ENCODE data around the gene AAGAB. TPM values are rescaled to one million over a fixed set of nuclear protein-coding genes. Genes with fewer than 3 reads are reported as not detected.

The AAGAB gene
- total RNA-seq, 2 experiments from 2014 or later: 42.6 to 51.2 TPM

GRCh38 chr15:67202991-67203390 is 51.5 kb downstream of the AAGAB start:
- Mint-ChIP-seq H3K4me3 (no peak overlapping the region), H3K27me3 (no peaks in the 10 kb centered on the region), H3K36me3 (ENCODE audit: low read depth) (peaks cover 50% of the 10 kb centered on the region), H3K9me3 (no peaks in the 10 kb centered on the region), H3K27ac (no peak overlapping the region), H3K4me1 (ENCODE audit: low read depth) (peaks cover 5% of the 10 kb centered on the region)
- POLR2A ChIA-PET: no interaction called here
- no peak for DNase-seq
- CTCF ChIA-PET: interaction anchor here (1.3 kb wide), 1 partner anchor 64 kb away, joined by 3 read pairs; no protein-coding TSS in a partner anchor
- intact Hi-C loops (cut with micrococcal nuclease): no loop called here
- no peak for TF ChIP-seq CTCF (IDR thresholded peaks at IDR 0.05)
- ATAC-seq: no peak

GRCh38 chr15:67202091-67202490 is 52.4 kb downstream of the AAGAB start:
- H3K27me3 Mint-ChIP-seq: no peaks in the 10 kb centered on the region
- ChIA-PET POLR2A (interaction anchor here (0.5 kb wide), 1 partner anchor 34 kb away, joined by 3 read pairs; no protein-coding TSS in a partner anchor), CTCF (interaction anchor here (1.3 to 1.6 kb wide), 2 partner anchors 63 to 102 kb away, joined by 3 to 5 read pairs; no protein-coding TSS in a partner anchor)
- ATAC-seq: no peak
- no peak overlapping the region for H3K4me3 Mint-ChIP-seq
- no peak for DNase-seq
- intact Hi-C loops (cut with micrococcal nuclease): no loop called here
- no peak overlapping the region for H3K27ac Mint-ChIP-seq
- no peak for TF ChIP-seq CTCF (IDR thresholded peaks at IDR 0.05)
- no peaks in the 10 kb centered on the region for H3K9me3 Mint-ChIP-seq
- peaks cover 5% of the 10 kb centered on the region for H3K4me1 Mint-ChIP-seq (ENCODE audit: low read depth)
- peaks cover 47% of the 10 kb centered on the region for H3K36me3 Mint-ChIP-seq (ENCODE audit: low read depth)

GRCh38 chr15:67201136-67201535 is 53.3 kb downstream of the AAGAB start:
- H3K36me3 Mint-ChIP-seq (ENCODE audit: low read depth): peaks cover 54% of the 10 kb centered on the region
- intact Hi-C loops (cut with micrococcal nuclease): no loop called here
- POLR2A ChIA-PET: no interaction called here

GRCh38 chr15:67199881-67200763 is 54.3 kb downstream of the AAGAB start:
- peaks cover 5% of the 10 kb centered on the region for H3K4me1 Mint-ChIP-seq (ENCODE audit: low read depth)
- CTCF ChIA-PET: interaction anchor here (1.2 to 1.5 kb wide), 3 partner anchors 9 to 253 kb away, joined by 3 to 4 read pairs (median 3); no protein-coding TSS in a partner anchor
- peaks cover 49% of the 10 kb centered on the region for H3K36me3 Mint-ChIP-seq (ENCODE audit: low read depth)
- H3K27ac Mint-ChIP-seq: no peak overlapping the region
- no peak overlapping the region for H3K4me3 Mint-ChIP-seq
- no peaks in the 10 kb centered on the region for H3K27me3 Mint-ChIP-seq
- H3K9me3 Mint-ChIP-seq: no peaks in the 10 kb centered on the region
- POLR2A ChIA-PET: interaction anchor here (0.9 kb wide), 1 partner anchor 19 kb away, joined by 3 read pairs; no protein-coding TSS in a partner anchor
- DNase-seq: no peak
- intact Hi-C loops (cut with micrococcal nuclease): no loop called here
- ATAC-seq: no peak
- no peak for TF ChIP-seq CTCF (IDR thresholded peaks at IDR 0.05)

More at GRCh38 chr15:67201136-67201535, 53.3 kb downstream of the AAGAB start:
- ATAC-seq (no peak), DNase-seq (no peak)
- CTCF ChIA-PET: interaction anchor here (1.2 to 1.6 kb wide), 2 partner anchors 103 to 254 kb away, joined by 4 to 5 read pairs; no protein-coding TSS in a partner anchor
- Mint-ChIP-seq H3K27me3 (no peaks in the 10 kb centered on the region), H3K4me1 (ENCODE audit: low read depth) (peaks cover 5% of the 10 kb centered on the region), H3K4me3 (no peak overlapping the region), H3K27ac (no peak overlapping the region), H3K9me3 (no peaks in the 10 kb centered on the region)
- no peak for TF ChIP-seq CTCF (IDR thresholded peaks at IDR 0.05)

- Mint-ChIP-seq H3K4me3 (no peak overlapping the region), H3K27ac (no peak overlapping the region), H3K27me3 (no peaks in the 10 kb centered on the region), H3K9me3 (no peaks in the 10 kb centered on the region), H3K36me3 (ENCODE audit: low read depth) (peaks cover 52% of the 10 kb centered on the region), H3K4me1 (ENCODE audit: low read depth) (peaks cover 5% of the 10 kb centered on the region)
- intact Hi-C loops (cut with micrococcal nuclease): no loop called here
- TF ChIP-seq CTCF (IDR thresholded peaks at IDR 0.05): no peak
- ChIA-PET CTCF (interaction anchor here (1.3 to 1.5 kb wide), 3 partner anchors 8 to 22 kb away, joined by 3 read pairs; no protein-coding TSS in a partner anchor), POLR2A (interaction anchor here (0.9 kb wide), 1 partner anchor 18 kb away, joined by 3 read pairs; no protein-coding TSS in a partner anchor)
- ATAC-seq: no peak
- no peak for DNase-seq
Observed at GRCh38 chr15:67199391-67199790, 55.1 kb downstream of the AAGAB start.

Data from activated CD8-positive, alpha-beta T cell treated with anti-CD3 and anti-CD28 coated beads for 36 hours (primary cell).